Natural killer cell (primary cell): ENCODE measurements around the gene PDE6B. TPM values are rescaled to one million over a fixed set of nuclear protein-coding genes. Genes with fewer than 3 reads are reported as not detected.

Source experiments
- ATAC-seq, 3 donors: fragments of 150-1000 bp in 2 of 3; fragments of 200-7000 bp in 1 of 3; cut with Tn5 transposase; 1 replicate in 1 of 3; 2 replicates in 2 of 3; pipeline ENCODE4 v1.10.0; 2021; ENCODE audit warnings: mild to moderate bottlenecking in 2 of 3, moderate library complexity in 2 of 3
- DNase-seq, 2 donors: peaks; one replicate each; pipeline versions ENCODE4 v3.0.0 to v3.0.0-alpha.2; 2013 to 2021; ENCODE audit warnings: mixed read lengths in 1 of 2
- H3K27ac ChIP-seq: one replicate; pipeline ENCODE4 v1.5.1; 2013; ENCODE audit warnings: mild to moderate bottlenecking, low read length
- H3K27me3 ChIP-seq: one replicate; pipeline ENCODE4 v1.6.1; 2013; ENCODE audit warnings: low read length; ENCODE audit not compliant: control insufficient read depth, insufficient read depth
- H3K36me3 ChIP-seq: one replicate; pipeline ENCODE4 v1.6.1; 2013; ENCODE audit warnings: low read length; ENCODE audit not compliant: control insufficient read depth, insufficient read depth
- H3K4me1 ChIP-seq: one replicate; pipeline ENCODE4 v1.6.1; 2013; ENCODE audit warnings: low read length; ENCODE audit not compliant: control insufficient read depth, insufficient read depth
- H3K4me3 ChIP-seq: one replicate; pipeline ENCODE4 v1.5.1; 2013; ENCODE audit warnings: low read length
- H3K9me3 ChIP-seq: one replicate; pipeline ENCODE4 v1.6.1; 2013; ENCODE audit warnings: low read length; ENCODE audit not compliant: control insufficient read depth, insufficient read depth
- H3K27ac Mint-ChIP-seq, 2 donors: one replicate each; pipeline ENCODE4 v1.8.0; 2022; ENCODE audit warnings: mild to moderate bottlenecking in 2 of 2, mixed read lengths in 2 of 2, moderate library complexity in 1 of 2
- H3K27me3 Mint-ChIP-seq, 2 donors: one replicate each; pipeline ENCODE4 v1.8.0; 2022; ENCODE audit warnings: low read depth in 2 of 2, mixed read lengths in 2 of 2
- H3K36me3 Mint-ChIP-seq: one replicate; pipeline ENCODE4 v1.8.0; 2022; ENCODE audit warnings: mixed read lengths
- H3K4me1 Mint-ChIP-seq, 2 donors: one replicate each; pipeline ENCODE4 v1.8.0; 2022; ENCODE audit warnings: mixed read lengths in 2 of 2
- H3K4me3 Mint-ChIP-seq: one replicate; pipeline ENCODE4 v1.8.0; 2022; ENCODE audit warnings: mild to moderate bottlenecking, moderate library complexity, mixed read lengths
- H3K9me3 Mint-ChIP-seq, 2 donors: one replicate each; pipeline ENCODE4 v1.8.0; 2022; ENCODE audit warnings: mixed read lengths in 2 of 2
- WGBS: methylation state at CpG from one replicate; pipeline ENCODE4 v1.1.7; 2013; ENCODE audit warnings: missing lambda C conversion rate; ENCODE audit not compliant: insufficient coverage; 5-methylcytosine and 5-hydroxymethylcytosine counted together
- intact Hi-C: fragments of 100-400 bp; cut with micrococcal nuclease; formaldehyde crosslinking; loops from one replicate; pipeline ENCODE4 v1.14.2; 2022
- total RNA-seq, 4 donors: library from RNA; stranded (reverse); fragments of 120-200 nt in 1 of 4; gene quantifications; one replicate each; pipeline versions ENCODE4 v1.2.3 to v1.2.4, GENCODE V29; 2013 to 2022
- TF ChIP-seq, protein P1 (sequence below): fragments of 200-600 bp; IDR thresholded peaks from one replicate; pipeline ENCODE4 v1.8.0; 2022; ENCODE audit warnings: antibody characterized with exemption

The PDE6B gene
- total RNA-seq, 3 donors from 2014 or later (not counting 1 experiment from before 2014, with no cell fraction given): 15.8 to 18.8 (median 17.2) TPM

GRCh38 chr4:581181-581580 is 44.2 kb upstream of the PDE6B start:
- Histone ChIP-seq H3K4me3 (no peak overlapping the region), H3K36me3 (no peaks in the 10 kb centered on the region), H3K27ac (no peak overlapping the region), H3K4me1 (peaks cover 9% of the 10 kb centered on the region), H3K9me3 (peaks cover 3% of the 10 kb centered on the region), H3K27me3 (peaks cover 17% of the 10 kb centered on the region)
- Mint-ChIP-seq H3K27ac (no peak overlapping the region), H3K4me1 (peaks cover 0 to 10% of the 10 kb centered on the region in 2 donors), H3K27me3 (peaks cover 37 to 51% of the 10 kb centered on the region in 2 donors), H3K4me3 (no peak overlapping the region), H3K36me3 (peaks cover 16% of the 10 kb centered on the region), H3K9me3 (no peaks in the 10 kb centered on the region)
- 82% methylated on average over 6 of the region's 6 CpGs for WGBS
- no peak for ATAC-seq
- DNase-seq: no peak
- intact Hi-C loops: no loop called here
- TF ChIP-seq, protein P1, sequence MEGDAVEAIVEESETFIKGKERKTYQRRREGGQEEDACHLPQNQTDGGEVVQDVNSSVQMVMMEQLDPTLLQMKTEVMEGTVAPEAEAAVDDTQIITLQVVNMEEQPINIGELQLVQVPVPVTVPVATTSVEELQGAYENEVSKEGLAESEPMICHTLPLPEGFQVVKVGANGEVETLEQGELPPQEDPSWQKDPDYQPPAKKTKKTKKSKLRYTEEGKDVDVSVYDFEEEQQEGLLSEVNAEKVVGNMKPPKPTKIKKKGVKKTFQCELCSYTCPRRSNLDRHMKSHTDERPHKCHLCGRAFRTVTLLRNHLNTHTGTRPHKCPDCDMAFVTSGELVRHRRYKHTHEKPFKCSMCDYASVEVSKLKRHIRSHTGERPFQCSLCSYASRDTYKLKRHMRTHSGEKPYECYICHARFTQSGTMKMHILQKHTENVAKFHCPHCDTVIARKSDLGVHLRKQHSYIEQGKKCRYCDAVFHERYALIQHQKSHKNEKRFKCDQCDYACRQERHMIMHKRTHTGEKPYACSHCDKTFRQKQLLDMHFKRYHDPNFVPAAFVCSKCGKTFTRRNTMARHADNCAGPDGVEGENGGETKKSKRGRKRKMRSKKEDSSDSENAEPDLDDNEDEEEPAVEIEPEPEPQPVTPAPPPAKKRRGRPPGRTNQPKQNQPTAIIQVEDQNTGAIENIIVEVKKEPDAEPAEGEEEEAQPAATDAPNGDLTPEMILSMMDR: no peak

- WGBS: 77% methylated on average over 7 of the region's 9 CpGs
- TF ChIP-seq, protein P1: no peak
- intact Hi-C loops: no loop called here
- DNase-seq (no peak), ATAC-seq (no peak)
- Mint-ChIP-seq H3K36me3 (peaks cover 16% of the 10 kb centered on the region), H3K27ac (no peak overlapping the region), H3K4me1 (peaks cover 0 to 9% of the 10 kb centered on the region in 2 donors), H3K4me3 (no peak overlapping the region), H3K27me3 (peaks cover 39 to 54% of the 10 kb centered on the region in 2 donors), H3K9me3 (no peaks in the 10 kb centered on the region)
- Histone ChIP-seq H3K4me1 (peaks cover 9% of the 10 kb centered on the region), H3K27ac (no peak overlapping the region), H3K9me3 (peaks cover 3% of the 10 kb centered on the region), H3K36me3 (no peaks in the 10 kb centered on the region), H3K4me3 (no peak overlapping the region), H3K27me3 (peaks cover 15% of the 10 kb centered on the region)
Measured at GRCh38 chr4:581753-582361, 43.5 kb upstream of the PDE6B start.

- Mint-ChIP-seq H3K9me3 (no peaks in the 10 kb centered on the region), H3K36me3 (peaks cover 16% of the 10 kb centered on the region), H3K4me1 (no peaks in the 10 kb centered on the region), H3K27me3 (peaks cover 30 to 57% of the 10 kb centered on the region in 2 donors), H3K27ac (no peak overlapping the region), H3K4me3 (no peak overlapping the region)
- no peaks in the 10 kb centered on the region for H3K36me3 ChIP-seq
- H3K27ac ChIP-seq: no peak overlapping the region
- WGBS: 80% methylated on average over 1 of the region's 2 CpGs
- no peak for ATAC-seq
- DNase-seq: no peak
- intact Hi-C loops: no loop called here
- TF ChIP-seq, protein P1: no peak
- peaks cover 3% of the 10 kb centered on the region for H3K9me3 ChIP-seq
- no peaks in the 10 kb centered on the region for H3K4me1 ChIP-seq
- peaks cover 3% of the 10 kb centered on the region for H3K27me3 ChIP-seq
- no peak overlapping the region for H3K4me3 ChIP-seq
Measured at GRCh38 chr4:583820-584219, 41.6 kb upstream of the PDE6B start.
